HPDE6-E6E7 (cell line): ENCODE results near the gene CAMSAP1.

Source experiments
- DNase-seq: peaks from one replicate; pipeline ENCODE4 v3.0.0; 2011; ENCODE audit warnings: missing footprints; ENCODE audit errors: extremely low spot score

Gene CAMSAP1

GRCh38 chr9:135840539-135840938, 66.8 kb downstream of the CAMSAP1 start:
- DNase-seq: no peak

- no peak for DNase-seq
These were observed 67.2 kb downstream of the CAMSAP1 start for GRCh38 chr9:135840107-135840506.

- DNase-seq: no peak
These were observed 67.8 kb downstream of the CAMSAP1 start for GRCh38 chr9:135839516-135839915.

- DNase-seq: no peak
These were observed 72.2 kb downstream of the CAMSAP1 start for GRCh38 chr9:135835131-135835530.

- DNase-seq: no peak
These were observed 73.5 kb downstream of the CAMSAP1 start for GRCh38 chr9:135833864-135834263.

GRCh38 chr9:135830496-135830895, 76.8 kb downstream of the CAMSAP1 start:
- DNase-seq: no peak

GRCh38 chr9:135828656-135829055, 78.7 kb downstream of the CAMSAP1 start:
- DNase-seq: no peak

- no peak for DNase-seq
These were observed 79.3 kb downstream of the CAMSAP1 start for GRCh38 chr9:135827866-135828580.

- no peak for DNase-seq
These were observed 80.0 kb downstream of the CAMSAP1 start for GRCh38 chr9:135827301-135827700.

- no peak for DNase-seq
These were observed 81.2 kb downstream of the CAMSAP1 start for GRCh38 chr9:135826188-135826545.

- no peak for DNase-seq
These were observed 81.7 kb downstream of the CAMSAP1 start for GRCh38 chr9:135825435-135826187.

GRCh38 chr9:135823036-135823435, 84.3 kb downstream of the CAMSAP1 start:
- DNase-seq: no peak

GRCh38 chr9:135822374-135822755, 85.0 kb downstream of the CAMSAP1 start:
- DNase-seq: no peak

GRCh38 chr9:135821733-135822373, 85.5 kb downstream of the CAMSAP1 start:
- DNase-seq: no peak

- DNase-seq: no peak
These were observed 86.2 kb downstream of the CAMSAP1 start for GRCh38 chr9:135821116-135821515.

- no peak for DNase-seq
These were observed 86.7 kb downstream of the CAMSAP1 start for GRCh38 chr9:135820661-135821060.

GRCh38 chr9:135819905-135820304, 87.4 kb downstream of the CAMSAP1 start:
- no peak for DNase-seq

- no peak for DNase-seq
These were observed 88.4 kb downstream of the CAMSAP1 start for GRCh38 chr9:135818718-135819475.

- DNase-seq: no peak
These were observed 89.2 kb downstream of the CAMSAP1 start for GRCh38 chr9:135817951-135818717.

- no peak for DNase-seq
These were observed 90.7 kb downstream of the CAMSAP1 start for GRCh38 chr9:135816651-135816970.

GRCh38 chr9:135815830-135816650, 91.3 kb downstream of the CAMSAP1 start:
- no peak for DNase-seq
